HG03342 (cell line): ENCODE results near the gene VPS26A.
"Not testable (repeated sequence)": the region's sequence is repeated elsewhere in the genome, so short reads cannot be mapped to it uniquely, and the experiment has no call there.

Experiments
- ATAC-seq: cut with Tn5 transposase; IDR thresholded peaks from one replicate; pipeline ENCODE4 v1.9.1; 2021; ENCODE audit warnings: mild to moderate bottlenecking, moderate library complexity; ENCODE audit not compliant: unreplicated experiment

Gene VPS26A

GRCh38 chr10:69175326-69175725 is 51.3 kb downstream of the VPS26A start:
- not testable (repeated sequence) for ATAC-seq

- no peak for ATAC-seq
Measured at GRCh38 chr10:69176823-69177222, 52.8 kb downstream of the VPS26A start.

GRCh38 chr10:69179089-69179742 is 55.2 kb downstream of the VPS26A start:
- ATAC-seq, result peak; percentile 23

- ATAC-seq, result peak; percentile 80
Measured at GRCh38 chr10:69179743-69180524, 56.0 kb downstream of the VPS26A start, which contains the start of gene SUPV3L1. SUPV3L1 (plus strand) TSS chr10:69180234; CDS start chr10:69180292, 58 bp downstream.

DNA sequence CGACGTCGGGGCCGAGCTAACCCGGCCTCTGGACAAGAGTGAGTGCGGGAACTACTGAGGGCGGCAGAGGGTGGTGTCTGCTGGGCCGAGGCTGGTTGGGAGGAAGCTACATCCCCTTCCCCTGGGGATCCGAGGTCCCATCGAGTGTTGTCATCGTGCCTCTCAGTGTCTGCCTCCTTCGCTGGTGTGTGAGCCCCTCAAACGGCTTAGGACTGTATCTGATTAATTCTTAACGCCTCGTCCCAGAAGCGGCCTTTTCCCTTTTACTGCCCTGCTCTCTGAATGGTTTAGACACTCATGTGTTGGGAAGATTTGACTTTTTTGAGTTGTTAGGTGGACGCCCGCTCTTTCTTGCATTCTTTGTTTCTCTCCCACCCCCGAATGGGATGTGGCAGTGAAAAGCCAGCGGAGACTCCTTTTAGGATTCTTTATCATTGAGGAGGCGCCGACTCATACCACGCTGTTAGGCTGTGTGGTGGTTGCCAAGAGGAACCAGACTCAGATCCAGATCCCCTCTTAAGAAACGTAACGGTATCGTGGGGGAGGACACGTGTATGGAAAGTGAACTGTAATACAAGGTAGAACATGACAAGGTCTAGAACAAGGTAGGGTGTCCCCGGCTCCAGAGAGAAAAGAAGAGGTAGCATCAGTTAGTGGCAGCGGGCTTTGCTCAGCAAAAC is 56.7 kb downstream of the VPS26A start:
- peak; percentile 26 for ATAC-seq

GRCh38 chr10:69181433-69181832 is 57.5 kb downstream of the VPS26A start:
- ATAC-seq, result no peak

- no peak for ATAC-seq
Measured at GRCh38 chr10:69182005-69182404, 58.0 kb downstream of the VPS26A start.

- ATAC-seq, result no peak
Measured at GRCh38 chr10:69186524-69186923, 62.5 kb downstream of the VPS26A start.

DNA sequence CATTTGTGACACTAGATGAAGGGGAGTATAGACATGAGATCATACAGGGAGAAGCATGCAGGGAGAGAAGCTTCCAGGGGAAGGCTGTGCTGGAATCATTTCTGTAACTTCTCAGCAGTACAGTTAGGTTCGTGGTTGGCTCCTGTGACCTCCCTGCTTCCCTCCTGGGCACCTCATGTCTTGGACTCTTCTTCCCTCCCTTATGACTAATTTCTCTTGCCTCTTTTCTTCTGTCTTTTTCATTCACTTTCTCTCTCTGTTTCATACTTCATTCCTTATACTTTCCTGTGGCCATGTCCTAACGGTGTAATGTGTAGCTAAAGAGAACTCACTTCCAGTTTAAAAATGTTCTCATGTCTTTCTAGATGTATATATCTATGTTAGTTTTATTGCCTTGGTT is 77.1 kb downstream of the VPS26A start:
- ATAC-seq, result no peak

DNA sequence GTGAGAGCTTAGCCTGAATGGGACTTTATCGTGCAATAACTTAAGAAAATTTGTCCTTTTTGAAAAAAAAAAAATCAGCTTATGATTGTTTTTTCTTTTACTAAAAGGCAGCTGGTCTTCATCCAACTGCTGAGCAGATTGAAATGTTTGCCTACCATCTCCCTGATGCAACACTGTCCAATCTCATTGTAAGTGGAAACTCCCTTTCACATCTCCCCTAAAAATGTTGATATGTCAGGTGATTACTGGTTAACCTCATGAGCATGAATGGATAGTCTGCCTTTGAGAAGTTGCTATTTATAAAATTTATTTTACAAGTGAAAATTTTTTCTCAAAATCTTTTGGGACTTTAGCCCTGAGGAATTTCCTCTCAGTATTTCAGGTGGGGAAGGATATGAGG is 78.4 kb downstream of the VPS26A start:
- no peak for ATAC-seq

DNA sequence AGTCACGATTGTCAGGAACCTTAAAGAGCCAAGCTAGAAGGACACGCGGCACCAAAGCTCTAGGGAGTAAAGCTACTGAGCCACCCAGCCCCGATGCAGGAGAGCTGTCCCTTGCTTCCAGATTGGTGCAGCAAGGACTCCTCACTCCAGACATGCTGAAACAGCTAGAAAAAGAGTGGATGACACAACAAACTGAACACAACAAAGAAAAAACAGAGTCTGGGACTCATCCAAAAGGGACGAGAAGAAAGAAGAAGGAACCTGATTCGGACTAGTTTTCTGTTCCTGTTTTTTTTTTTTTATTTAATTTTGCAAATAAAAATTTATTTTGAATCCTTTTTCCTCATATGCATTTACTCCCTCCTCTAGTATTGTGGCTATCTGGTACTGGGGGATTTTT is 84.8 kb downstream of the VPS26A start:
- no peak for ATAC-seq

DNA sequence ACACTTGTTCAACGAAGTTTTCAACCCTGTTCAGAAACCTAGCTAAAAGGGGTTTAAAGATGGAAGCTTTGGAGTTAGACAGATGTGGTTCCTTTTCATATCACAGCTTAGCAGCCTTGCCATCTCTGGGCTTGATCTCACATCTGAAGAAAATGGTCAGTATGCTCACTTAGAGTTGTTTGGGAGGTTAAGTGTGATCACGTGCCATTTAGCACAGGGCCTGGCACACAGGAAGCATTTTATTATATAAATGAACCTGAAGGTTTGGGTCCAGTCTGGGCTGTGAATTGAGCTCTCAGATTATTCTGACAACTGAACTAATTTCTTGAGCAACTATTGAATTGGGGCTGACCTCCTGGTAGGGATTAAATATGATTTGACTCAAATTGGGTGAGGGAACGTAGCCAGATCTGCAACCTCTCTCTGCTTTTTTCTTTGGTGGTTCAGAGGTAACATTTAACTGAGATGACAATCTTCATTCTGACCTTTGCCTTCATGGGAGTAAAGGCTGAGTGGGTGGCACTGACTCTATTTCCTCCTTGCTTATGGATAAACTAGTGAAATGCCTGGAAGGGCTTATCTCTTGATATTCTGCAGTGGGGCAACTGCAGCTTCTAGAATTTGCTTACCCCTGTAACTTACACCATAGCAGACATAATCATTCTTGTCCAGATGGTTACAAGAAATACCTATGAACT is 86.0 kb downstream of the VPS26A start:
- no peak for ATAC-seq

DNA sequence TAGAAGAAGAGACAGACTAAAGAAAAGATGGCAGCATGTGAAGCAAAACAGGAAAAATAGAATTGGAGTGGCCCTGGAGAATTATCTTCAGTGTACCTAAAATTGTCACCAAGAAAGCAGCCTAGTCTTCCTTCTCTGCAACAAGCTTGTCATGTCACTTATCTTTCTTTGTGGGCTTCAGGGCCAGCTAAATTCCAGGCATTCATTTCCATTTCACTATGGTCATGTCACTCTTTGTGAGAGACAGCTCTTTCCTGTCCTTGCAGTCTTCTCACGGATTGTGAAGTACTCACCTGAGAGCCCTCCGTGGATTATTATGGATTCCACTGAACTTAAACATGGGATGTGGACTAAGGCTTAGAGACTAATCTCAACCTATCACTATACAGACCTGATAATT is 87.1 kb downstream of the VPS26A start:
- ATAC-seq, result no peak

DNA sequence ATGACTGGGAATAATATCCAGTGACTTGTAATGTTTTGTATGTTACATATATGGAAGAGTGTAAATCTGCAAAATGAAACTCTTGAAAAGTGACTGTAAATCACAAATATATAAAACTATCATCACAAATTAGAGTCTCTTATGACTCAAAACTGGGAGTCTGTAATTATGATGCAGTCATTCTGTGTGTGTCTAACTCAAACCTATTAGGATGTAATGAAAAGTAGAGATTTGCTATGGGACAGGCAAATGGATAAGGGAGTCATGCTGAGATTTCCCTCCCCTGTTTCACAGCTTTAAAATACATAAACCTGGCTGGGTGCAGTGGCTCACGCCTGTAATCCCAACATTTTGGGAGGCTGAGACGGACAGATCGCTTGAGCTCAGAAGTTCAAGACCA is 87.5 kb downstream of the VPS26A start:
- no peak for ATAC-seq

GRCh38 chr10:69213591-69214311 is 89.8 kb downstream of the VPS26A start:
- no peak for ATAC-seq

- no peak for ATAC-seq
Measured at GRCh38 chr10:69214666-69215131, 90.7 kb downstream of the VPS26A start.

GRCh38 chr10:69215405-69216171 is 91.6 kb downstream of the VPS26A start:
- ATAC-seq, result no peak

DNA sequence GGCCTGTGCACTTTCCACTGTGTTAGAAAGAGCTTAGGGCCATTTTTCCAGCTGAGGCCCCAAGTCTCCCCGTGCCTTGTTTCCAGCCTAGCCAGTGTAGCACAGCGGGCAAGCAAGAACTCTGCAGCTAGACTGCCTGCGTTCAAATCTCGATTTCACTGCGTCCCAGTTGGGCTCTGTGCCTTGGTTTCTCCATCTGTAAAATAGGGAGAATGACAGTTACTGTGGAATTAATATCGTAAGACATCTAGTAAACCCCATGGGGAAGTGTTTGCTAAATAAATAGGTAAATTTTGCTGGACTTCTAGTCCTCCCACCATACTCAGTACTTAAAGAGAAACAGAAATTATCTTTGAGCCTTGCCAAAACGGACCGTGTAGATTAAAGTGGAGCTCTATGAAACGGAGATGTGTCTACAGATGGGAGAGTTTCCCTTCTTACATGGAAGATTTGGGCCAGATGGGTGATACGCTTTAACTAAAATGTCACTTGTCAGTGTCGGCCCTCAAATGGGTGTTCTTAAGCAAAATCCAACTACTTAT is 92.7 kb downstream of the VPS26A start:
- no peak for ATAC-seq

DNA sequence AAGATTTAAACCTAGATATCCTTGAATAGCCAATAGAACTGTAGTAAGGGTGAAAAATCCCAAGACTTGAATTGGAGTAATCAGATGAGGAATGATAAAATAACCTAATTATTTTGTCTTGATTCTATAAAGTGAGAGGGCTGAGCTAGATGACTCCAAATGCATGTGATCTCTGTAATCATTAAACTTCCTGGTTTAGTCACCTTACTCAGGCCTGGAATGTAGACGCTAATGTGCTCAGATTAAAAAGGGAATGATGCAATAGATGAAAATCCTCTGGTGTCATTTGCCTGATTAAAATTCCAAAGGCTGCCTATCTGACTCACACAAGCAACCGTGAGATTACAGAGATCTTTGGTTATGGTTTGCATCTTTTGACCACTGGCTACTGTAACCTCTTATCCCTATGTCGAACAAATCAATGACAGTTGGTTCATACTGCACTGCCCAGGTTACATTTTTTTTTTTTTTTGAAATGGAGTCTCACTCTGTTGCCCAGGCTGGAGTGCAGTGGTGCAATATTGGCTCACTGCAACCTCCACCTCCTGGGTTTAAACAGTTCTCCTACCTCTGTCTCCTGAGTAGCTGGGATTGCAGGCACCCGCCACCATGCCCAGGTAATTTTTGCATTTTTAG is 93.3 kb downstream of the VPS26A start:
- no peak for ATAC-seq
